IPS-NIHi7 (cell line): ENCODE data around the gene RYR1.
"Not testable (repeated sequence)": the region's sequence is repeated elsewhere in the genome, so short reads cannot be mapped to it uniquely, and the experiment has no call there.

Experiments
- DNase-seq: peaks from one replicate; pipeline ENCODE4 v3.0.0; 2012; ENCODE audit warnings: mixed read lengths; ENCODE audit errors: extremely low spot score

RYR1 gene

DNA sequence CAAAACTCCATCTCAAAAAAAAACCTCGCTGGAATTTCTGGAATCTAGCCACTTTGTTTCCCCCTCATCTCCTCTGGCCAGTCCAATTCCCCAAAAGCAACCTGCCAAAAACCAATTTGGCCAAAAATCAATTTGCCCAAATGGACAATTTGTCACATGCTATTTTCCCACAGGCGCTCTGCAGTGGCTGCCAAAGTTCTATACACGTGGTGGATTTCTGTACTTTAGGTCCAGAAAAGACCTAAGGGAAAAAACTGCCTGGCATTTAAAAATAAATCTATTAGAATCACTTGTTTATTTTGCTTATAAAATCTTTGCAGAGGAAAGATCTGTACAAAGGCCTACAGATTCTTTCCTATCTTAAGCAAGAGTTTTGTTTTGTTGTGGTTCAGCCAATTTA, 104.9 kb downstream of the RYR1 start:
- no peak for DNase-seq

DNA sequence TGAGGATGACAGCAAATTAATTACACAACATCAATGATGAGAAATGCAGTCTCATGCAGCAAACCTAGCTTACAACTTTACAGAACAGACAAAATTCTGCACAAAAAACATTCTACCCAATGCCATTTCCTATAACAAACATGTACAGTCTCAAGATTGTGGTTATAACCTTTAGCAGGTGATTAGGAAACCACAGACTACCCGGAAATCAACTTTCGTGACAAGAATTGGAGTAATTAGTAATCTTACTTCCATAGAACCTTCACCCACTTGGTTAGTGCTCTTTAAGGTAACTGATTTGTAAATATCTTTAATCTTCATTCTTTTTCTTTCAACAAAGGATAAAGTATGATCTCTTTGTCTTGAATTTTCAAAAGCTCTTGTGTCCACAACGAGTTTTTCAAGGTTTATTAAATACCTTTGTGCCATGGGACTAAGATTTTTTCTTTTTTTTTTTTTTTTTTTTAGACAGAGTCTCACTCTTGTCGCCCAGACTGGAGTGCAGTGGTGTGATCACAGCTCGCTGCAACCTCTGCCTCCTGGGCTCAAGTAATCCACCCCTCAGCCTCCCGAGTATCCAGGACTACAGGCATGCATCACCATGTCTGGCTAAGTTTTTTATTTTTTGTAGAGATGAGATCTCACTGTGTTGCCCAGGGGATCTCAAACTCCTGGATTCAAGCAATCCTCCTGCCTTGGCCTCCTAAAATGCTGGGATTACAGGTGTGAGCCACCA, 105.5 kb downstream of the RYR1 start:
- DNase-seq, result no peak

DNA sequence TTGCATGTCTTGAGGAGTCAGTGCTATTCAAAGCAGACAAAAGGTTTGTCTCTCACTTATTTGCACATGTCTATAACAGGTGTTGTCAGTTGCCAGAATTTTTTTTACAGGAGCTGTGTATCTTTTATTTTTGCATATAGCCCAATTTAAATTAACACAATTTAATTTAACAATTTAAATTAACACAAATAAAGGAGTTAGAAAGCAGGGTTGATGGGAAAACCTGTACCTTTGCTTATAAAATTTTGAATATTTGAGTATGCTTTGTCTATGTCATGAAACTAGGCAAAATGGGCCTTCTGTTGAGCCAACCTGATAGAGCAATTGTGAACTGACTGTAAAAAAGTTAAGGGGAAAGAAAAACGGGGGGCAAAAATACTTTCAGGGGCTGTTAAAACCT, 106.3 kb downstream of the RYR1 start:
- no peak for DNase-seq

DNA sequence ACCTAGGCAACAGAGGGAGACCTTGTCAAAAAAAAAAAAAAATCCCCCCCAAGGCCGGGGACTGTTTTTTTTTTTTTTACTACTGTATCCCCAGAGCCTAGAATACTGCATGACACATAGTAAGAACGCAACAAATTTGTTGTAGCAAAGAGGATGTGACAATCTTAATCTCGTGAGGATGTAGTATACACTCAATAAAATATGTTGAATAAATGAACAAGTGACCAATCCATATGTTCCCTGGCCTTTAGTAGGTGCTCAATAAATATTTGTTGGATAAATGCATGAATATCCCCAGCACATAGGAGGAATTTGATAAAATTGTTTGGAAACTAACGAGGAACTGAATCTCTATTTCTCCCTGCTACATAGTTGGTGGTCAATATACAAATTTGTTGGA, 108.5 kb downstream of the RYR1 start:
- DNase-seq, result no peak

DNA sequence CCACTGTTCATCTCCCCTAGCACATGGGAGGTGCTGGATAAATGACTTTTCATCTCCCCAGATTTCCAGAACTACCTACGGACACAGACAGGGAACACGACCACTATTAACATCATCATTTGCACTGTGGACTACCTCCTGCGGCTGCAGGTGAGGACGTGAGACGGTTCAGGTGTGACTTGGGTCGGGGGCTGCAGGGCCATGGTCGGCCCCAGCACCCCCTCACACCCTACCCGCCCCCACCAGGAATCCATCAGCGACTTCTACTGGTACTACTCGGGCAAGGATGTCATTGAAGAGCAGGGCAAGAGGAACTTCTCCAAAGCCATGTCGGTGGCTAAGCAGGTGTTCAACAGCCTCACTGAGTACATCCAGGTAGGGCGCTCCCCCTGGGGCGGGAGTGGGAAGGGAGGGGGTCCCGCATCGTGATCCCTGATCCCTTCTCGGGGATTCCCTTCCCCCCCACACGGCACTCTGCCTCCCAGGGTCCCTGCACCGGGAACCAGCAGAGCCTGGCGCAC, 109.9 kb downstream of the RYR1 start:
- no peak for DNase-seq

DNA sequence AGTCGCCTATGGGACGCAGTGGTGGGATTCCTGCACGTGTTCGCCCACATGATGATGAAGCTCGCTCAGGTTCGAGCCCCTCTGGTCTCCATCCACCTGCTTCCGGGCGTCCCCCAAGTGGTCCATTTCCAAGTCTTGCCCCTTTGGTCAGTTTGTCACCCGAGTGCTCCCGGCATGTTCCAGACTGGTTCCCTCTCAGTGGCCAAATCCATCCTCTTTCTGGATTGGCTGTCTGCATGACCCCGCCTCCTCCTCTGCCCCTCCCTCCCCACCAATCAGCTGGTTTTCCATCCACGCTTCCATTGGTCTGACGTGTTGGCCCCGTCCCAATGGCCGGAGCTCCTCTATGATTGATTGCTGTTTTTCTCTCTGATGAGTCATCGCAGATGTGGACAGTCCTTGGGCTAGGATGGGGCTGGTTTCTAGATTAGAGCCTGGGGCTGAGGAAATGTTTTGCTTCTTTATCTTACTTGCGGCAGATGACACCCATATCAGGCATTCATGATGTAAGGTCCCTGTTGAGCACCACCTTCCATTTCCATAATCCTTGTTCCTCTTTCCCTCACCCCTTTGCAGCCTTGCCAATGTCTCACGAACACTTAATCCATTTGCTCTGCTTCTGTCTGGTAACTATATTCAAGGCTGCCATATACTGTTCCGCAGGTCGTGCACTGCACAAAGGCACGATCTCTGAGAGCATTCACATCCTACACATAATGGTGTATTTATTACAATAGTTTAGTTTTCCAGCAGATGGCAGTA, 110.5 kb downstream of the RYR1 start:
- peak; percentile 78 for DNase-seq

DNA sequence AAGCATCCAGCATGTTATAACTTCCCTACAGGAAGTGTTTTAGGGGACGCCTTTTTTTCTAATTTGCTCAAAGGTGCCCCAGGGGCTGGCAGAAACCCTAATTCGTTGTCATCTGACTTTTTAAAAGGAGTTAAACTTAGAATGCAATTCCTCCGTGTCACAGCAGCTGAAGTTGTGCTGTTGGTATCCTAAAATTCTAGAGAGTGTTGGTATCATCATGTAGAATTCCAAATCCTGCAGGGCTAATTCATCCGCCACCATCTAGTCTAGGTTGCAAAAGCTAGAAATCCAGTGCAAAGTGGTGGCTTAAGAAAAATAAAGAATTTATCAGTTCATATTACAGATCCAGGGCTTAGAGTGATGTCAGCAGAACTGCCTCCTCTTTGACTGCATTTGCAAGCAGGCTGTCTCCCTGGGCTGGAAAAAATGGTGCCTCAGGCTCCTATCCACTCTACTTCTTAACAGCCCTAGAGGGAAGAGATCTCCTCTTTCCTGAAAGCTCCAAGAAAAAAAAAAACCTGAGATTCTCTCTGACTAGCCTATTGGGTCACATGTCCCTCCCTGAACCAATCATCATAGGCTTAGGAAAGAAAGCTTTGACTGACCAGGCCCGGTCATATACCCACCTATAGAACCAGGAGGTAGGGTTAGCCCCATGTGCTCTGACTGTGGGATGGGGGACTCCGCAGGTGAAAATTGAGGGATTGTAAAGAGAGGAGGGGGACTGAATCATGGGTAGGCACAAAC, 111.3 kb downstream of the RYR1 start:
- peak; percentile 47 for DNase-seq

DNA sequence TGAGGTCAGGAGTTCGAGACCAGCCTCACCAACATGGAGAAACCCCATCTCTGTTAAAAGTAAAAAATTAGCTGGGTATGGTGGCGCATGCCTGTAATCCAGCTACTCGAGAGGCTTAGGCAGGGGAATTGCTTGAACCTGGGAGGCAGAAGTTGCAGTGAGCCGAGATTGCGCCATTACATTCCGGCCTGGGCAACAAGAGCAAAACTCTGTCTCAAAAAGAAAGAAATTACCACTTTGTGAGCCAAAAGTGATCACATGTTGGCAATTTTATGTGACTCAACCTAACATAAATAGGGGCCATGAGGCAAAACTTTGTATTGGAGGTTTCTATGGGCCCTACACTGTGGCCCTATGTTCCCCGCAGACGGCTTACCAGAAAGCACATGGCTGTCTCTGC, 112.1 kb downstream of the RYR1 start:
- no peak for DNase-seq

DNA sequence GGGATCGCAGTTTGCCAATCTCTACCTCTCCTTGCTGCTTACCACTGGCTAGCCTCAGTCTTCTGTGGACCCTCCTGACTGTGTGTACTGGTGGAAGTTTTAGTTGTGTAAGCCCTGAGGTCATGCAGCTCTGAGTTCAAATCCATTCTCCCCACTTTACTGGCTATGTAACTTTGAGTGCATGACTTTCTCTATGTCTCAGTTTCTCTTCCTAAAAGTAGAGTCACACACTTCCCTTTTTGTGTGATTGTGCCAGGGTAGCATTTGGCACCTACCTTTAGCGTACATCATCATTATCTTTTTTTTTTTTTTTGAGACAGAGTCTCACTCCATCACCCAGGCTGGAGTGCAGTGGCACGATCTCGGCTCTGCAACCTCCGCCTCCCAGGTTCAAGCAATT, 113.9 kb downstream of the RYR1 start:
- no peak for DNase-seq

DNA sequence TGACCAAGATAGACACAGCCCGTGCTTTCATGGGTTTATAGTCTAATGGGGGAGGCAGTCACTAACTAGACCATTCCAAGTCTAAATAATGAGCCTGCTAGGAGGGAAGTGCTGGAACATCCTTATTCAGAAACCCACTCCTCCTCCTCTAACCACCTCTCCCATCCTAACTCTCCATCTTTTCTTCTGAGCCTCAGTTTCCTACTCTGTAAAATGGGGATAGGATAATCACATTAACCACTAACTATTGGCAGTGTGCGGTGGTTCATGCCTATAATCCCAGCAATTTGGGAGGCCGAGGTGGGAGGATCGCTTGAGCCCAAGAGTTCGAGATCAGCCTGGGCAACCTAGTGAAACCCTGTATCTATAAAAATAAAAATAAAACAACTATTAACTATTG, 115.6 kb downstream of the RYR1 start:
- DNase-seq, result no peak

DNA sequence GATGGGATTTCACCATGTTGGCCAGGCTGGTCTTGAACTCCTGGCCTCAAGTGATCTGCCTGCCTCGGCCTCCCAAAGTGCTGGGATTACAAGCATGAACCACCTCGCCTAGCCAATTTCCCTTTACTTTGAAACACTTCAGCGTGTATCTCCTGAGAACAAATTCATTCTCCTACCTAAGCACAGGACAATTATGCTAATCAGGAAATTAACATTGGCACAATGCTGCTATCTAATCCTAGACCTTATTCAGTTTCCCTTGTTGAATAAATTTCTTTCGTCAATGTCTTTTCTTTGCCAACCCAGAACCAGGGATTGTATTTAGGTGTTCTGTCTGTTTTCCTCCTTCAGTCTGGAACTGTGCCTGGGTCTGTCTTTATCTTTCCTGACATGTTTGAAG, 116.5 kb downstream of the RYR1 start:
- no peak for DNase-seq

DNA sequence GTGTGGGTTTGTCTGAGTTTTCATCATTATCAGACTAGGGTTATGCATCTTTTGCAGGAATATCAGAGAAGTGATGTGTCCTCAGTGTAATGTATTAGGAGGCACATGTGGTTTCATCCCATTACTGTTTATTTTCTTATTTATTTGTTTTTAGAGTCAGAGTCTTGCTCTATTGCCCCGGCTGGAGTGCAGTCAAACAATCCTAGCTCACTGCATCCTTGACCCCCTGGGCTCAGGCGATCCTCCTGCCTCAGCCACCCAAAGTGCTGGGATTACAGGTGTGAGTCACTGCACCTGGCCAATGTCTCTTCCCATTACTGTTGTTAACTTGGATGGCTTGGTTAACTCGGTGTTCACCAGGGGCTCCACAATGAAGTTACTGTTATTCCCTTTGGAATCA, 116.9 kb downstream of the RYR1 start:
- DNase-seq, result no peak

DNA sequence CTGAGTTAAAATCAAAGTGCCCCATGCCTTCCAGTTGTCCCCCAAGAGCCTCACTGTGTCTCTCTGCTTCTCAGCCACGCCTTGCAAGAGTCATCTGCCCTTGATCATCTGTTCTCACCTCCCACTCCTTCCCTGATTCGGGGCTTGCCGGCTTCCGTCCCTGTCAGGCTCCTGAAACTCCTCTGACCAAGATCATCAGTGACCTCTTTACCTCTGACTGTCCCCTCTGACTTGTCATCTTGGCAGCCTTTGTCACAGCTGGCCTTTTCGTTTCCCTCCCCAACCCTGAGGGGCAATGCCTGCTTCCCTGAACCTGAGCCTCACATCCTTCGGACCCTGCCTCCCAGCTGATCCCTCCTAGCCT, 117.9 kb downstream of the RYR1 start:
- no peak for DNase-seq

DNA sequence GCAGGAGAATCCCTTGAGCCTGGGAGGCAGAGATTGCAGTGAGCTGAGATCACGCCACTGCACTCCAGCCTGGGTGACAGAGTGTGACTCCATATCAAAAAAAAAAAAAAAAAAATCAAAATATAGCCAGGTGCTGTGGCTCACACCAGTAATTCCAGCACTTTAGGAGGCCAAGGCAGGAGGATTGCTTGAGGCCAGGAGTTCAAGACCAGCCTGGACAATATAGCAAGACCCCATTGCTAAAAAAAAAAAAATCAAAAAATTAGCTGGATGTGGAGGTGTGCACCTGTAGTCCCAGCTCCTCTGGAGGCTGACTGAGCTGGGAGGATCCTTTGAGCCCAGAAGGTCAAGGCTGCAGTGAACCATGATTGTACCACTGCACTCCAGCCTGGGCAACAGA, 119.7 kb downstream of the RYR1 start:
- DNase-seq, result not testable (repeated sequence)

DNA sequence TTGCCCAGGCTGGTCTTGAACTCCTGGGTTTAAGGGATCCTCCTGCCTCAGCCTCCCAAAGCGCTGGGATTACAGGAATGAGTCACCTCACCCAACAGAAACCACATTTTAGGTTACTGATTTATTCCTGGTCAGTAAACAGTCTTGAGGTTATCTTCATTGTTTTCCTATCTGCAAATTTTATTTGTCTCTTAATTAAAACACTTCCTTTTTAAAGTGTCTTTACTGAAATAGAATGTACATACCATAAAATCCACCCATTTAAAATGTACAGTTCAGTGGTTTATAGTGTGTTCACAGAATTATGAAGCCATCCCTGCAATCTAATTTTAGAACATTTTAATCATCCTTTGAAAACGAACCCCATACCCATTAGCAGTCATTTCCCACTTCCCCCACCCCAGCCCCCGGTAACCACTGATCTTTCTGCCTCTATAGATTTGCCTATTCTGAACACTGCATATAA, 121.2 kb downstream of the RYR1 start:
- no peak for DNase-seq

DNA sequence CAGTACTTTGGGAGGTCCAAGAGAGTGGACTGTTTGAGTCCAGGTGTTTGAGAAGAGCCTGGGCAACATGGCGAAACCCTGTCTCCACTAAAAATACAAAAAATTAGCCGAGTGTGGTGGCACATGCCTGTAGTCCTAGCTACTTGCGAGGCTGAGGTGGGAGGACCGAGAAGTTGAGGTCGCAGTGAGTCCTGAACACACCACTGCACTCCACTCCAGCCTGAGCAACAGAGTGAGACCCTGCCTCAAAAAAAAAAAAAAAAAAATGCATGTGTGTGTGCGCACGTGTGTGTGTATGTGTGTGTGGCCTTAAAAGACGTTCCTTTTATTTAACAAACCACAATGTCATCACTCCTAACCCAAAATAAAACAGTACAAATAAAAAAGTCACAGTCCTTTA, 121.7 kb downstream of the RYR1 start:
- DNase-seq, result no peak

DNA sequence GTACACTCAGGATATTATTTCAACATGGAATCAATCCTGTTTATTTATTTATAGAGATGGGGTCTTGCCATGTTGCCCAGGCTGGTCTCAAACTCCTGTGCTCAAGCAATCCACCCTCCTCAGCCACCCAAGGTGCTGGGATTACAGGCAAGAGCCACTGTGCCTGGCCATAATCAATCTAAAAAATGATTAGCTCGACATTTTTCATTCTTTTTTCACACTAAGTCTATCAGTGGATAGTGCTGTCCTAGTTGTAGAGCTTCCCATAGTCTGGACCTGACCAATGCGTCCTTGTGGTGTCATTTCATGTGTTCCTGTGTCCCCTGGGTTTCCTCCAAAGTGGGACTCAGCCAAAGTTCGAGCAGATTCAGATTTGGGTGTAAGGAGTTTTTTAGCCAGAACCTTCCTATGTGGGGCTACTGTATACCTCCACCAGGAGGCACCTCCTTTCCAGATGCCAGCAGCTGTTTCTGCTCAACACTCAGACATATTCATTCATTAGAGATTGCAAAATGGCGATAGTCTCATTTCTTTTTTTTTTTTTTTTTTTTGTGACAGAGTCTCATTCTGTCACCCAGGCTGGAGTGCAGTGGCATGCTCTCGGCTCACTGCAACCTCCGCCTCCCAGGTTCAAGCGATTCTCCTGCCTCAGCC, 123.2 kb downstream of the RYR1 start:
- peak; percentile 23 for DNase-seq

DNA sequence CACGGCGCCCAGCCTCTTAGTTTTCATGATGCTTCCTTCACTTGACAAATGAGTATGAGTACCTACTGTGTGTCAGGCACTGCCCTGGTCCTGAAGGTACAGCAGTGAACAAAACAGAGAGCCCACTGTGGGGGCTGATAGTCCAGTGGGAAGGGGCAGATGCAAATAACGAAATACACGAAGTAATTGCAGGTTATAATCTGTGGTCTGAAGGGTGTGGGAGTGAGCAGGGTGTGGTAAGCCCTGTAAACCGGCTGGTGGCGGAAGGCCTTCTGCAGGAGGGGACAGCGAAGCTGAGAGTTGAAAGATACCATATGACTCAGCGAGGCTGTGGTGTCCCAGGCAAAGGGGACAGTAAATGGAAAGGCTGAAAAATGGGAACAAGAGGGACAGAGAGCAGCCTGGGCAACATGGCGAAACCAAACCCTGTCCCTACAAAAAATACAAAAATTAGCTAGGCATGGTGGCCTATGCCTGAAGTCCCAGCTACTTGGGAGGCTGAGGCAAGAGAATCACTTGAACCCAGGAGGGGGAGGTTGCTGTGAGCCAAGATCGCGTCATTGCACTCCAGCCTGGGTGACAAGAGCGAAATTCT, 123.8 kb downstream of the RYR1 start:
- no peak for DNase-seq

DNA sequence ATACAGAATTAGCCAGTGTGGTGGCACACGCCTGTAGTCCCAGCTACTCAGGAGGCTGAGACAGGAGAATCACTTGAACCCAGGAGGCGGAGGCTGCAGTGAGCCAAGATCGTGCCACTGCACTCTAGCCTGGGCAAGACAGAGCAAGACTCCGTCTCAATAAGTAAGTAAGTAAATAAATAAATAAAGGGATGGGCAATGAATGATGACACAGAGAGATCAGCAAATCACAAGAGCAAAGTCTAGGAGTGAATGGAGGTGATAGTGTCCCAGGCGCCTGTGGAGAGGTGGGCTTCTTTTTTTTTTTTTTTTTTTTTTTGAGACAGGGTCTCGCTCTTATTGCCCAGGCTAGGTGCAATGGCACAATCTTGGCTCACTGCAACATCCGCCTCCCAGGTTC, 125.4 kb downstream of the RYR1 start:
- DNase-seq, result not testable (repeated sequence)

DNA sequence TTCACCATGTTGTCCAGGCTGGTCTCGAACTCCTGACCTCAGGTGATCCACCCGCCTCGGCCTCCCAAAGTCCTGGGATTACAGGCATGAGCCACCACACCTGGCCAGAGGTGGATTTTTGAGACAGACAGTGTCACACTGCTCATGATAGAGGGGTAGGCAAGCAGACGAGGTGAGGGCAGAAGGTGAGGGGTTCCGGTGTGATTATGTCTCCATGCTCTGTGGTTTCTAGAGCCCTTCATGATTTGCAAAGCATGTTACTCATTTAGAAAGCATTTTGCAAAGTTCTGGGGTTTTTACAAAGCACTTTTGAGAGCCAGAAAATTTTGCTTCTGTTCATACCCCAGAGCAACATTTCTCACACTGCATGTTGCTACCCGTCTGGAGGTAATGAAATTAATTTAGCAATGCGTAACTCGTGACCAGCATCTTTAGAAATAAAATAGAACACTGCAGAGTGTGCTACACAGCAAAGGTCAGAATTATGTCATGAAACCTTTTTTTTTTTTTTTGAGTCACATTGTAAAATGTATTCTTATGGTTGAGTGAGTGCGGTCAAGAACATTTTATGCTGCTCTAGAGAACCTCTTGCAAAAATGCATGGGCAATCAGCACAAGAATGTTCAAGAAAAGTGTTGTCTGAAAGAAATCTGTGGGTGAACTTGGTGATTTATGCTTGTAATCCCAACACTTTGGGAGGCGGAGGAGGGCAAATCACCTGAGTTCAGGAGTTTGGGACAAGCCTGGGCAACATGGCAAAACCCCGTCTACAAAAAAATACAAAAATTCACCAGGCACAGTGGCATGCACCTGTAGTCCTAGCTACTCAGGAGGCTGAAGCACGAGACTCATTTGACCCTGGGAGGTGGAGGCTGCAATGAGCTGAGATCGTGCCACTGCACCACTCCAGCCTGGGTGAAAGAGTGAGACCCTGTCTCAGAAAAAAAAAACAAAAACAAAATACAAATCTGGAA, 126.2 kb downstream of the RYR1 start:
- no peak for DNase-seq
